ENCODE results near the gene SORBS1. TPM values are rescaled to one million over a fixed set of nuclear protein-coding genes. Genes with fewer than 3 reads are reported as not detected.
"Not testable (repeated sequence)": the region's sequence is repeated elsewhere in the genome, so short reads cannot be mapped to it uniquely, and the experiment has no call there.

The SORBS1 gene
- polyA plus RNA-seq, 1 donor: 76.7 TPM

DNA sequence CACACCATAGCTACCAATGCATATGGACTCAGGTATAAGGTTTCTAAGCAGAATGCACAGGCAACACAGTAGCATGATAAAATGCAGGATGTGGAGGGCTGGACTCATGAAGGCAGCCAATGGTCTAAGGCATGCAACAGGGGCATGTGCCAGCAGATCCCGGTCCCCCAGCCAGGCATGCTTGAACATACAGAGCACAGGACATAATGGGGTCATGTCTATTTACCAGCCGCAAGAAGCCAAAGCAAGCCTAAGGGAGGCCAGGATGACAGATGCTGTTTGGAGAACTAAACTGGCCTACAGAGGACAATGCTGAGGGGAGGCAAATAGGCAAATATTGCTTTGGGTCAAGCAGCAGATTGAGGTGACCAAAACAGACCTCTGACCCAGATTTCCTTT lies 210.3 kb downstream of the SORBS1 start:
- no peak for DNase-seq (ENCODE audit: low read depth)

- no peak for DNase-seq (ENCODE audit: low read depth)
Observed at GRCh38 chr10:95350219-95350829, 210.8 kb downstream of the SORBS1 start.

- DNase-seq (ENCODE audit: low read depth): not testable (repeated sequence)
Observed at GRCh38 chr10:95347402-95347766, 213.8 kb downstream of the SORBS1 start.

GRCh38 chr10:95346715-95347401 lies 214.3 kb downstream of the SORBS1 start:
- no peak for DNase-seq (ENCODE audit: low read depth)

- DNase-seq (ENCODE audit: low read depth): no peak
Observed at GRCh38 chr10:95343573-95343972, 217.6 kb downstream of the SORBS1 start.

DNA sequence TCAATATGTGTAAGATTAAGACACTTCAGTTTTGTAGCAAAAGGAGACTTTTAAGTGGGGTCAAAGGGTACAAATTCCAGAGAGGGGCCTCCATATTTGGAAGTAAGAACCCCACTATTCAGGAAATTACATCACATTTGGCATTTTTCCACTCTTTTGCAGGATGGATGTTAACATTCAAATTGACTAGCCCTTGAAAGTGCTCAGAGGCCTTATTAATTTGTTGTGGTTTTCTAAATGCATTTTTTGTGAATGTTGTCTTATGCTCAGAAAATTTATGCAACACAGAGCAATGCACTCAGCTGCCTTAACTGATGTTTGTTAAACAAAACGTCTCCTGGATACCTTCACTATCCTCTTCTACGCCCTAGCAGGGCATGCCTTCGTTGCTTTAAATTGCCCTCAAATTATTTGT lies 219.4 kb downstream of the SORBS1 start:
- no peak for DNase-seq (ENCODE audit: low read depth)

GRCh38 chr10:95339863-95340262 lies 221.3 kb downstream of the SORBS1 start:
- no peak for DNase-seq (ENCODE audit: low read depth)

GRCh38 chr10:95337423-95338160 lies 223.6 kb downstream of the SORBS1 start:
- no peak for DNase-seq (ENCODE audit: low read depth)

DNA sequence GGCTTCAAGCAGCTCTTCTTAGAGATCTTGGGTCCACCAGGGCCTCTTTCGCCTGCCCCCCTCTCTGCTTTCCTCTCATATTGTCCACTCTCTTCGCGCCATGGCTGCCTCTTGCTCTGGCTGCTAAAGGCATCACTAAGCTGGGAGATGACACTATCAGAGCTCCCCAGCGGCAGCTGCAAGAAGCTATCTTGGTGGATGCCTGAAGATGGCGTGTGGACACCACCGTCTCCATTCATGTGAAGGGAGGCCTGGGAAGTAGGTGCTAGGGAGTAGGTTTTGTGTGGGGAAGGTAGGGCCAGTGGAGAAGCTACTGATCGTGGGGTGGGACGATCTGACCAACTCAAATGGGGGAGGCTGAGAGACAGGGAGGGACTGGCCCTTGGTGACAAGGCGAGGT lies 224.5 kb downstream of the SORBS1 start:
- DNase-seq (ENCODE audit: low read depth): no peak

DNA sequence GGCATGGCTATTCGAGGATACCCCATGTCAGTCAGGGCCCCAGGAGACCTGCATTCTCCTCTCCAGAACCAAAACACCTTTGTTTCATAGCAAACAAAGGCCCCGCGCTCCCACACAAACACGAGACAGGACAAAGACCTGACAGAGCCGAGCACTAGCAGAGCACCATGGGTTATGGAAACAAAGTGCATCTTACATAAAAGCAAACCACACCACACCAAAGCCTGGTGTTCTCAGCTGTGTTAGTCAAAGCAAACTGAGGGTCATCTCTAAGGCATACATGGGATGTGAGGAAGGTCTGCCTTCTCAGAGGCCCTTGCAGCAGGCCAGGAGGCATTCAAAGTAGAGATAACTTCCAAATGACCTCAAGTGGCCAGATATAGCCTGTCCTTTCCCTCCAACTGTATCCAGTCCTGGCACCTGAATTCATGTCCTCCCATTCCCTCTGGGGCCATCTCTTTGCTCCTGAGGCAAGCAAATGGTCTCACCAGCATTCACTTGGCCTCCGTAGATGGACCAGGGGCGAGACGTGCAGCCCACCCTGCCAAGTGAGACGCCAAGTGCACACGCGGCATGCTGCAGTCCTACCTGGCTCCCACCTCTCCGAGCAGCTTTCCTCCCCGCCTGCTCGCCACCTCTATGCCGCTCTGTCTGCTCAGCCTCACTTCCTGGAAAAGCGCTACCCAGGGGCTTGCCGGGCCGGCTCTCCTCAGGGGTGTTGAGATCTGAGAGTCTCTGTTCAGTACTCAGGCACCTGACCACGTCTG lies 225.1 kb downstream of the SORBS1 start:
- no peak for DNase-seq (ENCODE audit: low read depth)

GRCh38 chr10:95334805-95335144 lies 226.4 kb downstream of the SORBS1 start:
- no peak for DNase-seq (ENCODE audit: low read depth)

- no peak for DNase-seq (ENCODE audit: low read depth)
Observed at GRCh38 chr10:95333997-95334804, 227.0 kb downstream of the SORBS1 start.

- DNase-seq (ENCODE audit: low read depth): no peak
Observed at GRCh38 chr10:95332666-95333249, 228.4 kb downstream of the SORBS1 start.

DNA sequence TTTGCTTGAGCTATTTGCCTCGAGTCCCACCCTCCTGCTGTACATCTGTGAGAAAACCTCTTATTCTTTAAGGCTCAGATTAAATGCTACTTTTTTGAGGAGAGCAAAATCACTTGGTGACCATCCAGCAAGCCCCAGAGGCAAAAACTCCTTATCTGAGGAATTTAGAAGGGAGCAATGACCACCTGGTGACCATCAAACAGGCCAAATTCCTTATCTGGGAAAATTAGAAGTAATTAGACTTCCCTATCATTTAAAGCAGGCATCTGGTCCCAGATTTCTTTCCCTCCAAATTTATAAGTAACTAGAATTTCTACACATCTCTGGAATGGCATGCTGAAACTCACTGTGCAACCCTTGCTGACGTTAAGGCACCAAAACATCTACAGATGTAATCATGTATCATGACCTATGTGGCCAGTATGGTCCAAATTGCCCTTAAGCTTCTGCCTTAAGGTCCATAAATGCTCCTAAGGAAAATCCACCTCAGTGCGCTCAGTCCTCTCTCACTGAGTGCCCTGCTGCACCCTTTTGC lies 229.5 kb downstream of the SORBS1 start:
- DNase-seq (ENCODE audit: low read depth): no peak

- DNase-seq (ENCODE audit: low read depth): no peak
Observed at GRCh38 chr10:95330966-95331453, 230.2 kb downstream of the SORBS1 start.

DNA sequence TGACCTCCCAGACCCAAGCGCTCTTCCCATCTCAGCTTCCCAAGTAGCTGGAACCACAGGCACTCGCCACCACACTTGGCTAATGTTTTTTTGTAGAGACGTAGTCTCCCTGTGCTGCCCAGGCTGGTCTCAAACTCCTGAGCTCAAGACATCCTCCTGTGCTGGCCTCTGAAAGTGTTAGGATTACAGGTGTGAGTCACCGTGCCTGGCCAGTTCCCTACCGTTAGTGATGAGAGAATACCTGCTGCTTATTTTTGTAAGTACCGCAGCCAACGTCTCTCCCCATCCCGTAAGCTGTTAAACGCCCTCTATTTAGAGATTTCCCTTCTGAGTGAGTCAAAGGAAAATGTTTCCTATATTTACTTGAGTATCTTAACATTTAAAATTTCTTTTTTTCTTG lies 231.9 kb downstream of the SORBS1 start:
- no peak for DNase-seq (ENCODE audit: low read depth)

GRCh38 chr10:95328013-95328412 lies 233.2 kb downstream of the SORBS1 start:
- DNase-seq (ENCODE audit: low read depth): no peak

DNA sequence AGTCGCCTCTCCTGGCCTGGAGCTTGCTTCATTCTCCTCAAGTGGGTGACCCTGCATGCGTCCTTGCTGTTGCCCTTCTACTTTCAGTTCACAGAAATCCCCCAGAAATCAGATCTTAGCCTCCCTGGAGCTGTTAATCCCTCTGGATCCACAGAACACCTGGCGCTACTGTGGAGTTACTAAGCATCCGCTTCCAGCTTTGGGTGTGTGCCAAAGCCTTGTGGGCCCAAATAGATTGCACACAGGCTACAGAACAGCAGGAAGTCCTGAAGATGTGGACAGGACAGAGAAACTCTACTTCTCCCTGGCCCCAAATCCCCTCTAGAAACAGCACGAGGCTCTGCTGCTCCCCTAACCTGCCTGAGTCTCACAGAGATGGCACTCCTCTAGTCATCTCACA lies 233.8 kb downstream of the SORBS1 start:
- no peak for DNase-seq (ENCODE audit: low read depth)

DNA sequence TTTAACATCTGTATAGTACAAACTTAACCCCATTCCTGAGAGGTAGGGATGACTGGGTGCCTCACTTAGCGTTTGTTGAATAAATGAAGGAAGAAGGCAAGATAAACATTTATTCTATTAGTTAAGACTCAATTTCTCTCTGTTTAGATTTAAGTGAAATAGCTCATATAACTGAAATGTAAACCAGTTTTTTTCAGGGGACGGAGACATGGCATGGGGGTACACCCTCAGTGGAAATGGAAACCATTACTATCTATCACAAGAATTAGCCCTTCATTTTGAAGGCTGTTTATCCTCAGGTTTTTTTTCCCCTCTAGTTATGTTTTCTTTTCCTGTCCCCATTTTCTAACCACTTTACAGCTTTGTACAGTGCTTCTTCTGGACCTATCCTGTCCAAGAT lies 234.8 kb downstream of the SORBS1 start:
- DNase-seq (ENCODE audit: low read depth): no peak

DNA sequence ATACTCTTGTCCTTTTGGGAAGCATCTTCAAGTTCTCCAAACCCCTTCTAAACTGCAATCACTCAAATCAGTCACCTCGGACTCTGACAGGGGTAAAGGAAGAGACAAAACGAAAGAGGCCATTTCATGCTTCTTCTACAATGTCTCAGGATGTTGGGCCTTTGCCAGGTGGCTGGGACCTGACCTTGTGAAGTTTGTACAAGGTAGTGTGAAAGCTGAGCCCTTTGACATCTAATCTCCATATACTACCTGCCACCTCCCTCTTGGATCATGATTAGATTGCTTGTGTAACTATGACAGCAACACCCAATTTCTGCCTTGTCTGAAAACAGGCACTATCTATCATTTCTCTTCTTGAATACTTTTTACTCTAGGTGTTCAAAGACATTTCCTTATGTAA lies 235.3 kb downstream of the SORBS1 start:
- no peak for DNase-seq (ENCODE audit: low read depth)

Data from forelimb muscle (tissue), 1 donor.